ENCODE data around the gene DIPK1B. TPM values are rescaled to one million over a fixed set of nuclear protein-coding genes. Genes with fewer than 3 reads are reported as not detected.

Gene DIPK1B
- polyA plus RNA-seq, result 9.0 and 15.5 TPM in 2 replicates

GRCh38 chr9:136711751-136712689 lies at the start of gene DIPK1B:
TSS of gene DIPK1B (plus strand) at chr9:136712572. CDS start at chr9:136712666, 94 bp downstream.

GRCh38 chr9:136662656-136663581 lies 49.5 kb upstream of the DIPK1B start, which contains the start of gene EGFL7:
TSS of gene EGFL7 (plus strand) at chr9:136662916. CDS start at chr9:136668283, 5,367 bp downstream.

GRCh38 chr9:136686794-136687711 lies 25.3 kb upstream of the DIPK1B start, which contains the start of gene AGPAT2:
TSS of gene AGPAT2 (minus strand) at chr9:136687457. CDS start at chr9:136687357, 100 bp downstream.

GRCh38 chr9:136742591-136743391 lies 30.4 kb downstream of the DIPK1B start, which contains the start of gene LCN10:
TSS of gene LCN10 (minus strand) at chr9:136742940. CDS start at chr9:136742903, 37 bp downstream.

GRCh38 chr9:136748201-136748600 lies 35.8 kb downstream of the DIPK1B start, which contains the start of gene LCN6:
TSS of gene LCN6 (minus strand) at chr9:136748525. CDS start at chr9:136748483, 42 bp downstream.

GRCh38 chr9:136764301-136764891 lies 52.0 kb downstream of the DIPK1B start, which contains the start of gene LCN15:
TSS of gene LCN15 (minus strand) at chr9:136764518. CDS start at chr9:136764488, 30 bp downstream.

Other genes with a start within 250 kb of the DIPK1B start
- 8.1 and 10.7 TPM in 2 replicates for gene SEC16A, start 229.5 kb upstream of the DIPK1B start, polyA plus RNA-seq
- gene NOTCH1, start 166.5 kb upstream of the DIPK1B start, polyA plus RNA-seq, result 0.03 and 0.08 TPM in 2 replicates
- gene EGFL7, start 49.7 kb upstream of the DIPK1B start, polyA plus RNA-seq, result 6.2 TPM in 1 of 2 replicates, not detected in the other
- not detected in 2 replicates for gene AGPAT2, start 25.1 kb upstream of the DIPK1B start, polyA plus RNA-seq
- gene LCN10, start 30.4 kb downstream of the DIPK1B start, polyA plus RNA-seq, result not detected in 2 replicates
- gene LCN6, start 36.0 kb downstream of the DIPK1B start, polyA plus RNA-seq, result not detected in 2 replicates
- gene LCN8, start 45.7 kb downstream of the DIPK1B start, polyA plus RNA-seq, result 1.1 TPM in 1 of 2 replicates, not detected in the other
- gene LCN15, start 51.9 kb downstream of the DIPK1B start, polyA plus RNA-seq, result not detected in 2 replicates
- 91.0 and 93.8 TPM in 2 replicates for gene TMEM141, start 78.8 kb downstream of the DIPK1B start, polyA plus RNA-seq
- gene CCDC183, start 83.8 kb downstream of the DIPK1B start, polyA plus RNA-seq, result not detected in 2 replicates
- 1.2 and 1.9 TPM in 2 replicates for gene RABL6, start 95.4 kb downstream of the DIPK1B start, polyA plus RNA-seq
- gene AJM1, start 129.9 kb downstream of the DIPK1B start, polyA plus RNA-seq, result not detected in 2 replicates
- 274 and 285 TPM in 2 replicates for gene PHPT1, start 136.8 kb downstream of the DIPK1B start, polyA plus RNA-seq
- gene MAMDC4, start 139.8 kb downstream of the DIPK1B start, polyA plus RNA-seq, result 0.12 and 0.14 TPM in 2 replicates
- 421 and 539 TPM in 2 replicates for gene EDF1, start 153.7 kb downstream of the DIPK1B start, polyA plus RNA-seq
- 1.1 and 1.4 TPM in 2 replicates for gene TRAF2, start 173.9 kb downstream of the DIPK1B start, polyA plus RNA-seq
- gene FBXW5, start 232.2 kb downstream of the DIPK1B start, polyA plus RNA-seq, result 0.56 and 2.2 TPM in 2 replicates
- 0.90 TPM in 1 of 2 replicates, not detected in the other for gene C8G, start 232.7 kb downstream of the DIPK1B start, polyA plus RNA-seq
- gene LCN12, start 239.7 kb downstream of the DIPK1B start, polyA plus RNA-seq, result not detected in 2 replicates

Measured in Purkinje cell (primary cell).